Sigmoid colon (tissue), 7 donors: ENCODE results near the gene RFX3. TPM values are rescaled to one million over a fixed set of nuclear protein-coding genes. Genes with fewer than 3 reads are reported as not detected.
A peak's percentile ranks its signal among the peaks of the same experiment; 100 is the strongest.

Experiments
- DNase-seq: peaks from one replicate; pipeline ENCODE4 v3.0.0-alpha.2; 2019
- H3K27ac ChIP-seq, 4 donors: fragments of 200-600 bp; sonication (generic); one replicate each; pipeline ENCODE4 v1.5.1; 2016 to 2019; ENCODE audit warnings: mild to moderate bottlenecking in 1 of 4
- H3K27me3 ChIP-seq, 3 donors: fragments of 200-600 bp; sonication (generic); one replicate each; pipeline ENCODE4 v1.5.1; 2019; ENCODE audit warnings: mild to moderate bottlenecking in 1 of 3
- H3K36me3 ChIP-seq, 4 donors: fragments of 200-600 bp; sonication (generic); one replicate each; pipeline ENCODE4 v1.5.1; 2016 to 2019
- H3K4me1 ChIP-seq, 4 donors: fragments of 200-600 bp; sonication (generic); one replicate each; pipeline ENCODE4 v1.5.1; 2017 to 2019
- H3K4me3 ChIP-seq, 4 donors: fragments of 200-600 bp; sonication (generic); one replicate each; pipeline ENCODE4 v1.5.1; 2017 to 2019; ENCODE audit warnings: mild to moderate bottlenecking in 2 of 4, moderate library complexity in 1 of 4
- H3K9me3 ChIP-seq, 4 donors: fragments of 200-600 bp in 3 of 4; sonication (generic) in 3 of 4; one replicate each; pipeline versions ENCODE4 v1.5.1 to v1.6.1; 2013 to 2019
- EP300 ChIP-seq, 4 donors: sonication (generic); formaldehyde crosslinking; IDR thresholded peaks; one replicate each; pipeline ENCODE4 v1.6.1; 2017; ENCODE audit warnings: antibody characterized with exemption in 4 of 4
- POLR2A ChIP-seq, 2 donors: fragments of 450-650 bp; IDR thresholded peaks; one replicate each; pipeline ENCODE4 v1.6.1; 2016; ENCODE audit warnings: antibody characterized with exemption in 2 of 2, mild to moderate bottlenecking in 2 of 2, moderate library complexity in 2 of 2
- POLR2AphosphoS5 ChIP-seq, 4 donors: sonication (generic); formaldehyde crosslinking; IDR thresholded peaks; one replicate each; pipeline ENCODE4 v1.6.1; 2017; ENCODE audit warnings: antibody characterized with exemption in 4 of 4
- WGBS, 2 donors: extraction: QIAGEN DNeasy Blood & Tissue Kit; methylation state at CpG; one replicate each; pipeline ENCODE4 v1.1.7; 2013; 5-methylcytosine and 5-hydroxymethylcytosine counted together
- intact Hi-C: fragments of 100-400 bp; cut with DNase I; formaldehyde crosslinking; loops from one replicate; pipeline ENCODE4 v1.15.1; 2023
- polyA plus RNA-seq, 3 donors: library from polyadenylated mRNA; stranded (reverse); fragments of 200-250 nt; gene quantifications; one replicate each; pipeline ENCODE4 v1.2.3, GENCODE V29; 2013
- total RNA-seq, 4 donors: library from RNA; depleted of rRNA; stranded (reverse); fragments of >200 nt; gene quantifications; one replicate each; pipeline ENCODE4 v1.1.0, GENCODE V29; 2016
- TF ChIP-seq, protein P1 (sequence below), 4 experiments: fragments of 450-650 bp in 3 of 4; fragments of 200-600 bp in 1 of 4; IDR thresholded peaks; one replicate each; pipeline ENCODE4 v1.5.1; 2016 to 2019; ENCODE audit warnings: antibody characterized with exemption in 4 of 4, mild to moderate bottlenecking in 3 of 4, moderate library complexity in 2 of 4
- donor health status: healthy with polysubstance abuse.
- donor health status: Bipolar disorder and iron deficiency.
- donor health status: healthy.

Gene RFX3
- total and polyA plus RNA-seq, 7 donors: 0.69 to 15.0 (median 6.4) TPM

GRCh38 chr9:3446313-3446712 is 79.5 kb downstream of the RFX3 start:
- no peak for DNase-seq
- Histone ChIP-seq H3K4me3 (no peak overlapping the region), H3K36me3 (no peaks in the 10 kb centered on the region), H3K27ac (no peak overlapping the region), H3K27me3 (no peaks in the 10 kb centered on the region), H3K4me1 (peaks cover 0 to 9% (median 3%) of the 10 kb centered on the region in 4 donors), H3K9me3 (no peaks in the 10 kb centered on the region)
- TF ChIP-seq POLR2A (IDR thresholded peaks at IDR 0.05): no peak
- TF ChIP-seq, protein P1, sequence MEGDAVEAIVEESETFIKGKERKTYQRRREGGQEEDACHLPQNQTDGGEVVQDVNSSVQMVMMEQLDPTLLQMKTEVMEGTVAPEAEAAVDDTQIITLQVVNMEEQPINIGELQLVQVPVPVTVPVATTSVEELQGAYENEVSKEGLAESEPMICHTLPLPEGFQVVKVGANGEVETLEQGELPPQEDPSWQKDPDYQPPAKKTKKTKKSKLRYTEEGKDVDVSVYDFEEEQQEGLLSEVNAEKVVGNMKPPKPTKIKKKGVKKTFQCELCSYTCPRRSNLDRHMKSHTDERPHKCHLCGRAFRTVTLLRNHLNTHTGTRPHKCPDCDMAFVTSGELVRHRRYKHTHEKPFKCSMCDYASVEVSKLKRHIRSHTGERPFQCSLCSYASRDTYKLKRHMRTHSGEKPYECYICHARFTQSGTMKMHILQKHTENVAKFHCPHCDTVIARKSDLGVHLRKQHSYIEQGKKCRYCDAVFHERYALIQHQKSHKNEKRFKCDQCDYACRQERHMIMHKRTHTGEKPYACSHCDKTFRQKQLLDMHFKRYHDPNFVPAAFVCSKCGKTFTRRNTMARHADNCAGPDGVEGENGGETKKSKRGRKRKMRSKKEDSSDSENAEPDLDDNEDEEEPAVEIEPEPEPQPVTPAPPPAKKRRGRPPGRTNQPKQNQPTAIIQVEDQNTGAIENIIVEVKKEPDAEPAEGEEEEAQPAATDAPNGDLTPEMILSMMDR (IDR thresholded peaks at IDR 0.05): no peak
- no peak for TF ChIP-seq EP300 (IDR thresholded peaks at IDR 0.05)
- TF ChIP-seq POLR2AphosphoS5 (IDR thresholded peaks at IDR 0.05): no peak
- intact Hi-C loops: no loop called here

- Histone ChIP-seq H3K36me3 (no peaks in the 10 kb centered on the region), H3K4me1 (peaks cover 0 to 9% (median 3%) of the 10 kb centered on the region in 4 donors), H3K9me3 (no peaks in the 10 kb centered on the region), H3K27ac (no peak overlapping the region), H3K27me3 (no peaks in the 10 kb centered on the region), H3K4me3 (no peak overlapping the region)
- WGBS, 2 donors: 100% methylated on average over 1 of the region's 1 CpG
- no peak for TF ChIP-seq EP300 (IDR thresholded peaks at IDR 0.05)
- TF ChIP-seq POLR2A (IDR thresholded peaks at IDR 0.05): no peak
- TF ChIP-seq POLR2AphosphoS5 (IDR thresholded peaks at IDR 0.05): no peak
- TF ChIP-seq, protein P1 (IDR thresholded peaks at IDR 0.05): no peak
- intact Hi-C loops: no loop called here
- DNase-seq: no peak
Observed at GRCh38 chr9:3444016-3444415, 81.8 kb downstream of the RFX3 start.

GRCh38 chr9:3441197-3441816 is 84.5 kb downstream of the RFX3 start:
- WGBS, 2 donors: 46 to 76% methylated on average over 7 of the region's 7 CpGs
- TF ChIP-seq, protein P1 (IDR thresholded peaks at IDR 0.05): peak in 2 of 4 experiments; percentile 24 to 29
- no peak for TF ChIP-seq POLR2A (IDR thresholded peaks at IDR 0.05)
- no peak for TF ChIP-seq POLR2AphosphoS5 (IDR thresholded peaks at IDR 0.05)
- no peak for TF ChIP-seq EP300 (IDR thresholded peaks at IDR 0.05)
- H3K4me3 ChIP-seq: no peak overlapping the region
- H3K9me3 ChIP-seq: no peaks in the 10 kb centered on the region
- peaks cover 0 to 9% (median 7%) of the 10 kb centered on the region in 4 donors for H3K4me1 ChIP-seq
- no peak for DNase-seq
- no peaks in the 10 kb centered on the region for H3K36me3 ChIP-seq
- intact Hi-C loops: no loop called here
- no peaks in the 10 kb centered on the region for H3K27me3 ChIP-seq
- no peak overlapping the region for H3K27ac ChIP-seq

DNA sequence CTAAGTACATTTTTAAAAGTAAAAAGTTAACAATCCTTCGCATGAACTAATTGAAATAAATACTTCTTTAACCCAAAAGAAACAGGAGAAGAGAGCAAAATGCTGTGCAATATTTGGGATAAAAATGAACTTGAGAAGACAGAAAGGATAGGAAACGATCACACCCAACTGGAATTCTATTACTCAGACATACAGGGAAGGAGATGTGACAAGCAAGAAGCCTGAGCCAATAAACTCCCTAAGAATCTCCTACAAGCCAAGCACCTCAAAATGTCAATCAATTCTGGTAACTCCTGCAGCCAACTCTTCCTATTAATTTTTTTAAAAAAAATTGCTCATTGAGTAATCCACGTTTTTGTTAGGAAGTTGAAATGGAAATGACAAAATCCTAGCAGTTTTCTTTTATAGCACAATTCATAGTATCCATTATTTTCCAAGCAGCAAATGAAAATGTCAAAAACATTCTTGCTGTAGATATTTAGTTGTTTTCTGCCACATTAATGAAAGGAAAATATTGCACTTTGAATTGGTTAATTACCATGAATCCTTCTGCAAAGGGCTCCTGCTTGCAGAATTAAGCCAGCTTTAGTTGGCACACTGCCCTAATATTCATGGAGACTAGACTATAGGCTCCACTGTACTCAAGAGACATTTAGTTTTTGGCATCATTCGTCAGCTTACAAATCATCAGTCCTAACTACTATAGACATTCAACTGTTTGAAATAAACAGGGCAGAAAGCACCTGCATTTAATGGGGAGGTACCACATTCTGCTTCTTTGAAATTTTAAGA is 89.0 kb downstream of the RFX3 start:
- 84 to 86% methylated on average over 4 of the region's 4 CpGs for WGBS, 2 donors
- TF ChIP-seq POLR2A (IDR thresholded peaks at IDR 0.05): no peak
- TF ChIP-seq, protein P1 (IDR thresholded peaks at IDR 0.05): no peak
- no peak for TF ChIP-seq POLR2AphosphoS5 (IDR thresholded peaks at IDR 0.05)
- TF ChIP-seq EP300 (IDR thresholded peaks at IDR 0.05): no peak
- H3K4me1 ChIP-seq: peaks cover 0 to 9% (median 8%) of the 10 kb centered on the region in 4 donors

More for the DNA sequence above, 89.0 kb downstream of the RFX3 start:
- H3K27me3 ChIP-seq: no peaks in the 10 kb centered on the region
- no peak overlapping the region for H3K4me3 ChIP-seq
- no peak for DNase-seq
- no peak overlapping the region for H3K27ac ChIP-seq
- intact Hi-C loops: no loop called here
- no peaks in the 10 kb centered on the region for H3K36me3 ChIP-seq
- no peaks in the 10 kb centered on the region for H3K9me3 ChIP-seq
